GM23248 (cell line): Measurements from ENCODE around the gene SARS2. TPM values are rescaled to one million over a fixed set of nuclear protein-coding genes. Genes with fewer than 3 reads are reported as not detected.

ENCODE experiments used
- DNase-seq: peaks from one replicate; pipeline ENCODE4 v3.0.0-alpha.2; 2015
- H2AFZ ChIP-seq: fragments of 200-600 bp; sonication (generic); 2 replicates; pipeline ENCODE4 v1.6.1; 2016; ENCODE audit warnings: antibody characterized with exemption
- H3F3A ChIP-seq: fragments of 200-600 bp; sonication (generic); 2 replicates; pipeline ENCODE4 v1.6.1; 2016; ENCODE audit warnings: mild to moderate bottlenecking, antibody characterized with exemption, mixed run types; ENCODE audit not compliant: insufficient read depth
- H3K27ac ChIP-seq: fragments of 200-600 bp; sonication (generic); 2 replicates; pipeline ENCODE4 v1.5.1; 2016; ENCODE audit warnings: mild to moderate bottlenecking
- H3K27me3 ChIP-seq: fragments of 200-600 bp; sonication (generic); replicated peaks from 2 replicates; pipeline ENCODE4 v1.6.1; 2016; ENCODE audit warnings: mild to moderate bottlenecking; ENCODE audit not compliant: insufficient read depth
- H3K36me3 ChIP-seq: fragments of 200-600 bp; sonication (generic); 2 replicates; pipeline ENCODE4 v1.6.1; 2016; ENCODE audit warnings: low read depth, mild to moderate bottlenecking
- H3K4me1 ChIP-seq: fragments of 200-600 bp; sonication (generic); 2 replicates; pipeline ENCODE4 v1.6.1; 2016; ENCODE audit warnings: mild to moderate bottlenecking; ENCODE audit not compliant: insufficient read depth
- H3K4me2 ChIP-seq: fragments of 200-600 bp; sonication (generic); one replicate; pipeline ENCODE4 v1.6.1; 2016; ENCODE audit warnings: mild to moderate bottlenecking; ENCODE audit not compliant: unreplicated experiment
- H3K4me3 ChIP-seq: fragments of 200-600 bp; sonication (generic); 2 replicates; pipeline ENCODE4 v1.5.1; 2016; ENCODE audit warnings: mild to moderate bottlenecking
- H3K79me2 ChIP-seq: fragments of 200-600 bp; sonication (generic); 2 replicates; pipeline ENCODE4 v1.6.1; 2016; ENCODE audit warnings: mild to moderate bottlenecking; ENCODE audit not compliant: insufficient read depth
- H3K9ac ChIP-seq: fragments of 200-600 bp; sonication (generic); 2 replicates; pipeline ENCODE4 v1.6.1; 2016; ENCODE audit warnings: mild to moderate bottlenecking
- H3K9me2 ChIP-seq: fragments of 200-600 bp; sonication (generic); 2 replicates; pipeline ENCODE4 v1.6.1; 2016; ENCODE audit warnings: mixed run types, mild to moderate bottlenecking, moderate library complexity; ENCODE audit not compliant: insufficient read depth
- H3K9me3 ChIP-seq: fragments of 200-600 bp; sonication (generic); one replicate; pipeline ENCODE4 v1.6.1; 2017; ENCODE audit warnings: low read depth
- H4K20me1 ChIP-seq: fragments of 200-600 bp; sonication (generic); 2 replicates; pipeline ENCODE4 v1.6.0; 2016; ENCODE audit not compliant: insufficient read depth
- EZH2 ChIP-seq: fragments of 200-600 bp; sonication (generic); IDR thresholded peaks from 2 replicates; pipeline ENCODE4 v1.6.1; 2018; ENCODE audit warnings: antibody characterized with exemption, mild to moderate bottlenecking; ENCODE audit not compliant: insufficient read depth, poor library complexity, severe bottlenecking
- EZH2phosphoT487 ChIP-seq: fragments of 200-600 bp; sonication (generic); IDR thresholded peaks from 2 replicates; pipeline ENCODE4 v1.6.1; 2018; ENCODE audit warnings: antibody characterized with exemption, moderate library complexity, mild to moderate bottlenecking, low read depth; ENCODE audit not compliant: insufficient read depth
- WGBS, 2 experiments: methylation state at CpG; one replicate each; pipeline ENCODE4 v1.1.6; 2015 to 2017; ENCODE audit warnings: low lambda C conversion rate in 2 of 2, low coverage in 1 of 2; ENCODE audit errors: missing lambda C conversion rate in 2 of 2; 5-methylcytosine and 5-hydroxymethylcytosine counted together
- in situ Hi-C: fragments of 300-500 bp; cut with MboI; formaldehyde crosslinking; loops from 2 replicates; pipeline ENCODE4 v1.15.0; 2020
- polyA plus RNA-seq: library from polyadenylated mRNA; unstranded; fragments of >200 nt; fragmentation: Nextera tagmentation; extraction: Ambion mirVana; gene quantifications from 2 replicates; pipeline ENCODE4 v1.2.1, GENCODE V29; 2016
- total RNA-seq: library from RNA; depleted of rRNA; stranded (reverse); fragments of >200 nt; shearing (Covaris generic); gene quantifications from 2 replicates; pipeline ENCODE4 v1.2.3, GENCODE V29; 2014

Gene SARS2
- total and polyA plus RNA-seq, 2 experiments from 2014 or later: 18.4 to 33.2 TPM

DNA sequence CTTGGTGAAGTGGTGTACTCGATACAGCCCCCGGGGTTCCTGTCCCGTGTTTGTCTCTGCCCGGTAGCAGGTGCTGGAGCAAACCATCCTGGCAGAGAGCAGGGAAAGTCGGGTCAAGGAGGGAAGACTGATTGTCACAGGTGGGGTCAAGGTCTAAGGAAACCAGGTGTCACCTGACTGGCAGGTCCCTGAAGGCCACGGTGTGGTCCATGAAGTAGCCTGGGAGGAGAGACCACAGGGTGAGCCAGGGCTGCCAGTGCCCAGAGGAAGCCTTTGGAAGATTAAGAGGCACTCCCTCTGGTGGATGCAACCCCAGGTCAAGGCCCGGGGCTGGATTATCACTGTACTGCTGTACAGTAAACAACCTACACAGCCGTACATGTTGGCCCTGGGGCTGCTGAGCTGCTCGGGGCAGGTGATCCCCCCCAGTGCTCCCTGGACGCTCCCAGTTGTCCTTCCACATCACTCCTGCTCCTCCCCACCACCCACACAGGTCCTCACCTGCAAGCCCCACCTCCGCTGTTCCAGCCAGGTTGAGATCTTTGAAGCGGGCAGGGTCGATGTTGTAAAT, 12.6 kb downstream of the SARS2 start:
- WGBS, 2 experiments: 85 to 89% methylated on average over 13 of the region's 13 CpGs
- no peak overlapping the region for H2AFZ ChIP-seq
- no peaks in the 10 kb centered on the region for H3K27me3 ChIP-seq
- no peaks in the 10 kb centered on the region for H3K36me3 ChIP-seq
- no peak overlapping the region for H3K4me3 ChIP-seq
- H3K4me2 ChIP-seq: no peak overlapping the region
- TF ChIP-seq EZH2phosphoT487 (no peak), EZH2 (no peak)
- no peak overlapping the region for H3K27ac ChIP-seq
- no peaks in the 10 kb centered on the region for H3K79me2 ChIP-seq
- no peak overlapping the region for H3K9ac ChIP-seq
- no peaks in the 10 kb centered on the region for H3K9me2 ChIP-seq
- no peaks in the 10 kb centered on the region for H3K4me1 ChIP-seq
- no peaks in the 10 kb centered on the region for H4K20me1 ChIP-seq
- in situ Hi-C loops: no loop called here
- H3F3A ChIP-seq: no peaks in the 10 kb centered on the region
- no peaks in the 10 kb centered on the region for H3K9me3 ChIP-seq
- DNase-seq: peak; percentile 30

DNA sequence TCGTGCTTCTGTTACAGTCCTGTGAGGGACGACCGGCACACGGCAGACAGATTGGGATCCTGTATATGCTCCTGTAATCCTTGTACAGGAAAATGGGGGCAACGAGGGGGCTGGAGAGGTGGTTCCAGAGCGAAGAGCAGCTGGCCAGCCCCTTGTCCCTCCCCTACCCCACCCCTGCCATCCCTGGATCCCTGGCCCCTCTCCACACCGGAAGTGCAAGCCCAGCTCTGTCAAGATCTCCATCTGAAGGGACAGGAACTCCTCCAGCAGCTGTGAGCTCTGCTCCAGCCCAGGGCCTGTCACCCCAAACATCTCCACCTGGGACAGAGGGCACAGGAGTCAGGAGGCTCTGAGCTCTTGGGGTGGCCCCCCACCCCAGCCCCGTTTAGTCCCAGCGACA, 13.0 kb downstream of the SARS2 start:
- H3K27ac ChIP-seq: no peak overlapping the region
- H3K27me3 ChIP-seq: no peaks in the 10 kb centered on the region
- H3K9me2 ChIP-seq: no peaks in the 10 kb centered on the region
- H3K4me2 ChIP-seq: no peak overlapping the region
- no peaks in the 10 kb centered on the region for H3K36me3 ChIP-seq
- H3K9me3 ChIP-seq: no peaks in the 10 kb centered on the region
- no peak overlapping the region for H3K4me3 ChIP-seq
- WGBS, 2 experiments: 54 to 61% methylated on average over 8 to 9 of the region's 9 CpGs
- H3K9ac ChIP-seq: no peak overlapping the region
- no peak overlapping the region for H2AFZ ChIP-seq
- H3K4me1 ChIP-seq: no peaks in the 10 kb centered on the region
- TF ChIP-seq EZH2 (no peak), EZH2phosphoT487 (no peak)
- no peaks in the 10 kb centered on the region for H4K20me1 ChIP-seq
- DNase-seq: no peak
- H3K79me2 ChIP-seq: no peaks in the 10 kb centered on the region
- in situ Hi-C loops: no loop called here
- H3F3A ChIP-seq: no peaks in the 10 kb centered on the region

DNA sequence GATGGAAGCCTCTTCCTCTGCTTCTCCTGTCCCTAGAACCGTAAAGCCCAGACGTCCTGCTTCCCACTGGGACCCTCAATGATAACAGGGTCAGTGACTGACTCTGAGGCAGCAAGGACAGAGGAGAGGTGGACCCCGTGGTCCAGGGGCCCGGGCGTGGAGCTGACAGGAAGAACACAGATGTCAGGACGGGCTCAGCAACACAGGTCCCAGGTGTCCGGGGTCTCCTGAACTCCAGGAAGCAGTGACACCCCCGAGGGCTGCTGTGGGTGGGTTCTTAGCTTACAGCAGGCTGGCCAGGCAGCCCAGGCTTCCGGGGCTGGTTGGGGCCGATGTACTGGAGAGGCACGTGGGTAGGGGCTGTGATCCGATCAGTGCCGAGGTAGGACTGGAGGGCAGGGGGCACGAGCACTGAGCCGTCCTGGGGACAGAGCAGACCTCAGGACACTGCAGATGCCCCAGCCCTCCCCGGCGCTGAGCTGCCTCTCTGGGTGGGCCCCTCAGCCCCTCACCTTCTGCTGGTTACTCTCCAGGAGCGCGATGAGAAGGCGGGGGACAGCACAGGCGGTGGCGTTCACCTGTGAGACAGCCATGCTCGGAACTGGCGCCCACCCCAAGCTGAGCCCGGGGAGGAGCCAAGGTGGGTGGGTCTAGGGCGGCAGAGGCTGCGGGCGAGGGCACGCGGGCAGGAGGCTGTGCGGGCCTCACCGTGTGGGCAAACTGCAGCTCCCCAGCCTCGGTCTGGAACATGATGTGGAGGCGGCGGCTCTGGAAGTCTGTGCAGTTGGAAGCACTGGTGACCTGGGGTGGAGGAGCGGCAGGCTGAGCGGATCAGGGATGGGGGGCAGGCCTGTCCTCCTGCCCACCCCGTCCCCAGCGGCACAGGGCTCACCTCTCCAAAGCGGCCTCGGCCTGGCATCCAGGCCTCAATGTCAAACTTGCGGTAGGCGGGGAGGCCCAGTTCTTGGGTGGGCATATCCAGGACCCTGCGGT, 14.9 kb downstream of the SARS2 start:
- H2AFZ ChIP-seq: no peak overlapping the region
- H3K36me3 ChIP-seq: no peaks in the 10 kb centered on the region
- no peaks in the 10 kb centered on the region for H3K27me3 ChIP-seq
- H3K4me1 ChIP-seq: no peaks in the 10 kb centered on the region
- H3K79me2 ChIP-seq: no peaks in the 10 kb centered on the region
- in situ Hi-C loops: no loop called here
- WGBS, 2 experiments: 95 to 96% methylated on average over 43 to 44 of the region's 44 CpGs
- no peaks in the 10 kb centered on the region for H4K20me1 ChIP-seq
- no peak overlapping the region for H3K9ac ChIP-seq
- H3K9me2 ChIP-seq: no peaks in the 10 kb centered on the region
- no peak for DNase-seq
- H3K9me3 ChIP-seq: no peaks in the 10 kb centered on the region
- no peak overlapping the region for H3K4me3 ChIP-seq
- no peak for TF ChIP-seq EZH2phosphoT487
- TF ChIP-seq EZH2: no peak
- no peak overlapping the region for H3K4me2 ChIP-seq
- no peaks in the 10 kb centered on the region for H3F3A ChIP-seq
- H3K27ac ChIP-seq: no peak overlapping the region

DNA sequence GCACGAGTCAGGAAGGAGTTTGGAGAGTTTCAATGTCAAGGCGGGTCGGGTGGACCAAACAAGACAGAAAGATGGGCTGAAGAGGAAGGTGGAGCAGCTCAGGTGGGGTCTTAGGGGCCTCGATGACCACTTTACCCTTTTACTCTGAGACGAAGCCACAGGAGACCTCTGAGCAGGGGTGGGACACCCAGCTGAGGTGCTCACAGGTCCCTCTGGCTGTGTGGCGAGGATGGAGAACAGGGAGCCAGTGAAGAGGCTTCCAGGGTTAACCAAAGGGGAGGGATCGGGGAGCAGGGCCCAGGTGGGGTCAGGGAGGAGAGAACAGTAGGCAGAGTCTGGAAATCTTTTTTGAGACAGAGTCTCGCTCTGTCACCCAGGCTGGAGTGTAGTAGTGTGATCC, 16.6 kb downstream of the SARS2 start:
- Histone ChIP-seq H3K9me3 (no peaks in the 10 kb centered on the region), H3K79me2 (no peaks in the 10 kb centered on the region), H4K20me1 (no peaks in the 10 kb centered on the region), H3F3A (no peaks in the 10 kb centered on the region), H2AFZ (no peak overlapping the region), H3K4me1 (no peaks in the 10 kb centered on the region), H3K27ac (no peak overlapping the region), H3K27me3 (no peaks in the 10 kb centered on the region), H3K9me2 (no peaks in the 10 kb centered on the region), H3K9ac (no peak overlapping the region), H3K36me3 (no peaks in the 10 kb centered on the region), H3K4me3 (no peak overlapping the region), H3K4me2 (no peak overlapping the region)
- no peak for DNase-seq
- TF ChIP-seq EZH2 (no peak), EZH2phosphoT487 (no peak)
- WGBS, 2 experiments: 84 to 86% methylated on average over 8 of the region's 8 CpGs
- in situ Hi-C loops: no loop called here
